Activated CD4-positive, alpha-beta memory T cell treated with anti-CD3 and anti-CD28 coated beads, Interleukin-2, amount 10 ng/mL, durations not matched to agents 7 days and 5 days (primary cell): Measurements from ENCODE around the gene SRCIN1. TPM values are rescaled to one million over a fixed set of nuclear protein-coding genes. Genes with fewer than 3 reads are reported as not detected.
"Not testable (repeated sequence)": the region's sequence is repeated elsewhere in the genome, so short reads cannot be mapped to it uniquely, and the experiment has no call there.

ENCODE experiments used
- CTCF ChIA-PET: fragments of 350-600 bp; sonication (Branson Sonifier 250); formaldehyde crosslinking; loops from one replicate; lab custom pipeline; 2021; ENCODE audit warnings: antibody characterized with exemption, inconsistent platforms; lab: Charles Lee
- POLR2A ChIA-PET: fragments of 350-600 bp; sonication (Branson Sonifier 250); formaldehyde crosslinking; loops from one replicate; lab custom pipeline; 2021; ENCODE audit warnings: antibody characterized with exemption; lab: Charles Lee
- DNase-seq: peaks from one replicate; pipeline ENCODE4 v3.0.0-alpha.2; 2020
- H3K27ac Mint-ChIP-seq: one replicate; pipeline ENCODE4 v1.8.0; 2021; ENCODE audit warnings: mild to moderate bottlenecking, mixed read lengths
- H3K27me3 Mint-ChIP-seq: one replicate; pipeline ENCODE4 v1.8.0; 2021; ENCODE audit warnings: mixed read lengths
- H3K36me3 Mint-ChIP-seq: one replicate; pipeline ENCODE4 v1.8.0; 2021; ENCODE audit warnings: low read depth, mixed read lengths
- H3K4me1 Mint-ChIP-seq: one replicate; pipeline ENCODE4 v1.8.0; 2021; ENCODE audit warnings: mixed read lengths
- H3K4me3 Mint-ChIP-seq: one replicate; pipeline ENCODE4 v1.8.0; 2021; ENCODE audit warnings: mild to moderate bottlenecking, mixed read lengths
- H3K9me3 Mint-ChIP-seq: one replicate; pipeline ENCODE4 v1.8.0; 2021; ENCODE audit warnings: mixed read lengths
- total RNA-seq, 2 experiments: library from RNA; stranded (reverse); gene quantifications; one replicate each; pipeline ENCODE4 v1.2.3, GENCODE V29; 2021

Gene SRCIN1
- total RNA-seq, 2 experiments from 2014 or later = 0.05 to 0.20 TPM

DNA sequence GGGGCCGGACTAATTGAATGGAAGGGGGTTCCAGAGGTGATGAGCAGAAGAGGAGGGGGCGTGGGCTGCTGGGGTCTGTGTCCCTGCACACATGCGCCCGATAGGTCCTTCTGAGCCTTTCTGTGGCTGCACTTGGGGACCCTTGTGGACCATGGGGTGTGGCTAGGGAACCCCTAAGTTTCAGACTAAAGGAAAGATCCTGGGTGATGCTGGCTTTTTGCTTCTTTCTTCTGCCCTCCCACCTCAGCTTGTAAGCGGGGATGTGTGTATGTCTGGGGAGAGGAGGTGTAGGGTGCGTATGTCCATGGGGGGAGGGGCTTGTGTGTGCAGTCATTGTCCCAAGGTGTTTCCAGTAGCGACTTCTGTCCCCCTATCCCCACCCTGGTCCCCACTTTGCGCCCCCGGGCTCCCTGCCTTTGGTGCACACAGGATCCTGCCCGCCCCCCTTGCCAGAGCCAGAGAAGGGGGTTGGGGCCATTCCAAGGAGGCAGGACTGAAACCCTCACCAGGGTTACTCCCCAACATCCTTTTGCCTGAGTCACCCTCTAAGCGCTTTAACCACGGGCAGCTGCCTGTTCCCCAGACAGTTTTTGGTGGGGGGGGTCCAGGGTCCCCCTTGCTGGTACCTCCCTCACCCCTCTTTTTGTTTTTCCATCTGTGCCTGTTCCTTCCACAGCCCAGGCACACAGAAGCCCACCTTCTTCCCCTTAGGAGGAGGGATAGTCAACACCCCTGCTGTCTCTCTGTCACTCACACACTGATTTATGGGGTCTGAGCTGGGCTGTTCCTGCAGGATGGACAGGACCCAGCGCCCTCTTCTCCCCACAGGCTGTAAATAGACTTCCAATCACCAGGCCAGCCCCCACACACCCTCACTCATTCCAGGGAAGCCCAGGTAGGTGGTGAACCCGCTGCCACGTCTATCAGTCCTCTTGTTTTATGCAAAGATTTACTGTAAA lies 94.3 kb downstream of the SRCIN1 start:
- Mint-ChIP-seq H3K9me3 (no peaks in the 10 kb centered on the region), H3K27me3 (peaks cover 39% of the 10 kb centered on the region), H3K4me1 (peaks cover 11% of the 10 kb centered on the region), H3K36me3 (no peaks in the 10 kb centered on the region), H3K4me3 (no peak overlapping the region), H3K27ac (no peak overlapping the region)
- POLR2A ChIA-PET = no interaction called here
- CTCF ChIA-PET = no interaction called here
- no peak for DNase-seq

DNA sequence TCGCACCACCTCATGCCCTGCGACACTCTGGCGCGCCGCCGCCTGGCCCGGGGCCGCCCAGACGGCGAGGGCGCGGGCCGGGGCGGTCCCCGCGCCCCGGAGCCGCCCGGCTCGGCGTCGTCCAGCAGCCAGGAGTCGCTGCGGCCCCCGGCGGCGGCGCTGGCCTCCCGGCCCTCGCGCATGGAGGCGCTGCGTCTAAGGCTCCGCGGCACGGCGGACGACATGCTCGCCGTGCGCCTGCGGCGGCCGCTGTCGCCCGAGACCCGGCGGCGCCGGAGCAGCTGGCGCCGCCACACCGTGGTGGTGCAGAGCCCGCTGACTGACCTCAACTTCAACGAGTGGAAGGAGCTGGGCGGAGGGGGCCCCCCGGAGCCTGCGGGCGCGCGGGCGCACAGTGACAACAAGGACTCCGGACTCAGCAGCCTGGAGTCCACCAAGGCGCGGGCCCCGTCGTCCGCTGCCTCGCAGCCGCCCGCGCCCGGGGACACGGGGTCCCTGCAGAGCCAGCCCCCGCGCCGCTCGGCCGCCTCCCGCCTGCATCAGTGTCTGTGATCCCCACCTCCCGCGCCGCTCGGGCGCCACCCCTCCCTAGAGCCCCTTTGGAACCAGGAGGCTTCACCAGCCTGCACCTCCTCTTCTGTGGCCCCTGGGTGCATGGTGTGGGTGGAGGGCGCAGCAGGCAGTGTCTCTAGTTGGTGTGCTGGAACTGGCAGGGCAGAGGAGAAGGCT lies 95.2 kb downstream of the SRCIN1 start:
- Mint-ChIP-seq H3K4me1 (peaks cover 11% of the 10 kb centered on the region), H3K9me3 (no peaks in the 10 kb centered on the region), H3K36me3 (no peaks in the 10 kb centered on the region), H3K4me3 (no peak overlapping the region), H3K27me3 (peaks cover 39% of the 10 kb centered on the region), H3K27ac (no peak overlapping the region)
- no peak for DNase-seq
- POLR2A ChIA-PET = interaction anchor here (1.3 kb wide), 1 partner anchor 157 kb away, joined by 3 read pairs; no protein-coding TSS in a partner anchor
- CTCF ChIA-PET = interaction anchor here (1.0 kb wide), 1 partner anchor 10 kb away, joined by 3 read pairs; no protein-coding TSS in a partner anchor

DNA sequence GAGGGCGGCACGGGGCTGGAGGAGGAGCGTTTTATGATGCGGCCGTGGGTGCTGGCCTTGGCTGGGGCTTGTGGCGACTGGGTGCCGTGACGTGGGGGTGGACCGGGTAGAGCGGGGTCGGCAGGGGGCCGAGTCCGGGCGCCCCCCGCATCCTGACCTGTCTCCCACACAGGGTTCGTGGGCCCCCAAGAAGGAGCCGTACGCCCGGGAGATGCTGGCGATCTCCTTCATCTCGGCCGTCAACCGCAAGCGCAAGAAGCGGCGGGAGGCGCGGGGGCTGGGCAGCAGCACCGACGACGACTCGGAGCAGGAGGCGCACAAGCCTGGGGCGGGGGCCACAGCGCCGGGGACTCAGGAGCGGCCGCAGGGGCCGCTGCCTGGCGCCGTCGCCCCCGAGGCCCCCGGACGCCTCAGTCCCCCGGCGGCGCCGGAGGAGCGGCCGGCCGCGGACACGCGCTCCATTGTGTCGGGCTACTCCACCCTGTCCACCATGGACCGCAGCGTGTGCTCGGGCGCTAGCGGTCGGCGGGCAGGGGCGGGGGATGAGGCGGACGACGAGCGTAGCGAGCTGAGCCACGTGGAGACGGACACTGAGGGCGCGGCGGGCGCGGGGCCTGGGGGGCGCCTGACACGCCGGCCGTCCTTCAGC lies 95.9 kb downstream of the SRCIN1 start:
- peaks cover 39% of the 10 kb centered on the region for H3K27me3 Mint-ChIP-seq
- peaks cover 11% of the 10 kb centered on the region for H3K4me1 Mint-ChIP-seq
- DNase-seq = no peak
- ChIA-PET CTCF (interaction anchor here (0.7 to 2.3 kb wide), 5 partner anchors 9 to 158 kb away, joined by 3 to 21 read pairs (median 4); no protein-coding TSS in a partner anchor), POLR2A (interaction anchor here (1.3 kb wide), 1 partner anchor 158 kb away, joined by 3 read pairs; no protein-coding TSS in a partner anchor)
- no peaks in the 10 kb centered on the region for H3K9me3 Mint-ChIP-seq
- H3K4me3 Mint-ChIP-seq = peak overlapping the region; percentile 55
- H3K36me3 Mint-ChIP-seq = no peaks in the 10 kb centered on the region
- no peak overlapping the region for H3K27ac Mint-ChIP-seq

DNA sequence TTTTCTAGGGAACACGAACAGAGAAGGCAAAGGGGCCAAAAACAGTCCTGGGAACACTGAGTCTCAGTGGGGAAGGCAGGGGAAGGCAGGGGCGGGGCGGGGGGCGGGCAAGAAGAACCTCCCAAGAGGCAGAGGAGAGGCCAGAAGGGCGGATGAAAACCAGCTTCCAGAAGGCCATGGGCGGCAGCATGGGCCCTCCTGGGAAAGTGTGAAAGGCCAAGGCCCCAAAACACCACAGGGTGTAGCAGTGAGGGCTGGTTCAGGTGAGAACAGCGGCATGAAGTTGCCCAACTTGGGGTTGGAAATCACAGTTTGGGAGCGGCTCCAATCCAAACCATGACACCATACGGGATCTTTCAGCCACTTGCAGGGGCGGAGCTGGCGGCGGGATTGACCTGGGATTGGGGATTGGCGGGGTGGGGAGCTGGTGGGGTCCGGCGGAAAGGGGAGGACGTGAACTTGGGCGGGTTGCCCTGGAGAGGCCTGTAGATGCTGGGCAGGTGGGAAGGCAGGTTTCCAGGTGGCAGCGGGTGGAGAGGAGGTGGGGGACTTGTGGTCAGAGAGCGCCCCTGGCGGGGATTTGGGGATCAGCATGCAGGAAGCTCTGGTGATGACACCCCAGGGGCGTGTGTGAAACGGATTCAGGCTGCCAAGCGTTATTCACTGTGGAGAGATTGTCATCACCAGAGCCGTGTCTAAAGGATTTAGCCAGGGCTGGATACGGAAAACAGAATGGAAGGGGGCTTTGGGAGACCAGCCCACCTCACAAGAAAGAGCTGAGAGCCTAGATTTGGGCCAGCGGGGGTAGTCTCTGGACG lies 96.6 kb downstream of the SRCIN1 start:
- Mint-ChIP-seq H3K27me3 (peaks cover 39% of the 10 kb centered on the region), H3K4me3 (peak overlapping the region; percentile 55), H3K4me1 (peaks cover 11% of the 10 kb centered on the region), H3K36me3 (no peaks in the 10 kb centered on the region), H3K9me3 (no peaks in the 10 kb centered on the region), H3K27ac (no peak overlapping the region)
- DNase-seq = peak; percentile 75
- POLR2A ChIA-PET = interaction anchor here (1.3 kb wide), 1 partner anchor 158 kb away, joined by 3 read pairs; no protein-coding TSS in a partner anchor
- CTCF ChIA-PET = interaction anchor here (0.7 to 2.3 kb wide), 6 partner anchors 10 to 158 kb away, joined by 3 to 21 read pairs (median 4); no protein-coding TSS in a partner anchor

DNA sequence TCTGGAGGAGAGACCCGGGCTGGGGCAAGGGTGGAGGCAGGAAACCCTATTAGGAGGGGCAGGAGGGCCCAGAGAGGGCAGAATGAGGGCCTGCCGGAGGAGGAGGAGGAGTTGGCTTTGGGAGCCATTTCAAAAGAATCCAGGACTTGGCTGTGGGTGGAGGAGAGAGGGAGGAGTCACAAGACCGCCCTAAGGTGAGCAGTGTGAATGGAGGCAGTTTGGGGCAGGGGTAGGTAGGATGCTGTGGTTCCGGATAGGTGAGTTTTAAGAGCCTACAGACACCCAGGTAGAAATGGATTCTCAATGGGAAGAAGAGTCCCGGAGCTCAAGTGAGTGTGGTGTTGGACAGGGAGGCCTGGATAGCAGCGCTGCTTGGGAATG lies 97.2 kb downstream of the SRCIN1 start:
- peaks cover 11% of the 10 kb centered on the region for H3K4me1 Mint-ChIP-seq
- ChIA-PET POLR2A (no interaction called here), CTCF (interaction anchor here (1.4 to 2.3 kb wide), 2 partner anchors 16 to 50 kb away, joined by 3 to 21 read pairs; no protein-coding TSS in a partner anchor)
- no peaks in the 10 kb centered on the region for H3K36me3 Mint-ChIP-seq
- no peaks in the 10 kb centered on the region for H3K9me3 Mint-ChIP-seq
- H3K4me3 Mint-ChIP-seq = no peak overlapping the region
- no peak overlapping the region for H3K27ac Mint-ChIP-seq
- peaks cover 39% of the 10 kb centered on the region for H3K27me3 Mint-ChIP-seq
- DNase-seq = no peak

DNA sequence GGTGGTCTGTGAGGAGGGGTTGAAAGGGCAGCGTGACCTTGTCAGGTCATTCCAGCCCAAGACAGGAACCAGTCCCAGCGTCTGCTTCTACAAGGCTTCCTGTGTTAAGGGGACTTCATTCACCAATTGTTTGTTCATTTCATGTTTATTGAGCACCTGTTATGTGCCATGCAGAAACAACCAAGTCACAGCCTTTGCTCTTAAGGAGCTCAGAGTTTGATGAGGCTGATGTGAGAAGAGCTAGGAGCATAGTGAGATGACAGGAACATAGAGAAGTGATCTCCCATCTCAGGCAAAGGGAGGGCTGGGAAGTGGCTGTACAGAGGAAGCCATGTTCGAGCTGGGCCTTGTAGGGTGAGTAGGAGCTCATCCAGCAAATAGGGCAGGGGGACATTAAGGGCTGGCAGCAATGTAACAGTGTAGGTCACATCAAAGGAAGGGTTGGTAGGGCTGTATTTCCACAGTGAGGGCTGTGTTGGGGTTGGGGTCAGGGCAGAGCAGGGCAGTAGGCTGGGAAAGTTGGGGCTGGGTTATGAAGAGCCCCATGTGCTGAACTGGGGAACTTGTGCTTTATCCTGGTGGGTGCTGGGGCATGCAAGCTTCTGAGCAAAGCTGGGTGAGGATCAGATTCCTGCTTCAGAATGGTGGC lies 97.7 kb downstream of the SRCIN1 start:
- DNase-seq = no peak
- POLR2A ChIA-PET = no interaction called here
- CTCF ChIA-PET = interaction anchor here (1.4 to 2.3 kb wide), 2 partner anchors 16 to 50 kb away, joined by 3 to 21 read pairs; no protein-coding TSS in a partner anchor
- Mint-ChIP-seq H3K27me3 (peaks cover 39% of the 10 kb centered on the region), H3K27ac (no peak overlapping the region), H3K36me3 (no peaks in the 10 kb centered on the region), H3K9me3 (no peaks in the 10 kb centered on the region), H3K4me3 (no peak overlapping the region), H3K4me1 (peaks cover 11% of the 10 kb centered on the region)

DNA sequence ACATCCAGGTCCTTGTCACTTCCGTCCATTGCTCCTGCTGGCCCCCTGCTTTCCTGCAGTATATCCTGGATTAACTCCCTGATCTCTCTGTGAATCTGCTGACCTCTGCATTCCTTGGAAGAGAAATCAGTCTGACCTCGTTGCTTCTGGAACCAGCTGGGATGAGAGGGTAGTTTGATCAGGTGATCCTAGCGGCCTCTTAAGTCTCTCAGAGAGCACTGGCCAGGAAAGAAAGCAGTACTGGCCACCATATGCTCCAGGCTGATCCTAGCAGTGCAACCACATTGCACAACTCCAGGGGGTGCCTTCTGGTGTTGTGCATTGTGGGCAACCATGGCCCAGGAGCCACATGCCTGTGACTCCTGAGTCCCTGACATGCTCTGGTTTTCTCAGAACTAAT lies 98.3 kb downstream of the SRCIN1 start:
- CTCF ChIA-PET = interaction anchor here (2.3 kb wide), 1 partner anchor 51 kb away, joined by 21 read pairs; no protein-coding TSS in a partner anchor
- no peak overlapping the region for H3K4me3 Mint-ChIP-seq

DNA sequence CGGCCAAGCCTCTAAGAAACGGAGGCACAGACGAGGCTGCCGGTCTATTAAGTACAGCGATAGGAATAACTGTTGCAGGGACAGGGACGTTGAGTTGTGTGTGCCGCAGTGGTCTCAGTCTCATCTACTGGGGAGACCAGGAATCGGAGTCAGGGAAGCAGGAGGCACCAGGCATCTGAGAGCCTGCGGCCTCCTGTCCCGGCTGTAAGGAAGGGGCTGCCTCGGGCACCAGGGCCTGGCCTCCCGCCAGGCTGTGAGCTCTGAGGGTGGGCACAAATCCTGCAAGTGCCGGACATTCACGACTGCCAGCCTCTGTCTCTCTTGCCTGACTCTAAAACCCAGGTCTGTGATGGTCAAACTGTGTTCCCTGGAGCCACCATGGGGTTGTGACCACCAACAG lies 101.5 kb downstream of the SRCIN1 start:
- no peak overlapping the region for H3K27ac Mint-ChIP-seq
- no peaks in the 10 kb centered on the region for H3K9me3 Mint-ChIP-seq
- ChIA-PET POLR2A (no interaction called here), CTCF (interaction anchor here (0.6 kb wide), 1 partner anchor 18 kb away, joined by 3 read pairs; no protein-coding TSS in a partner anchor)
- no peak overlapping the region for H3K4me3 Mint-ChIP-seq
- H3K4me1 Mint-ChIP-seq = peaks cover 3% of the 10 kb centered on the region
- no peak for DNase-seq
- H3K27me3 Mint-ChIP-seq = peaks cover 15% of the 10 kb centered on the region
- H3K36me3 Mint-ChIP-seq = no peaks in the 10 kb centered on the region

More for the DNA sequence above, 98.3 kb downstream of the SRCIN1 start:
- POLR2A ChIA-PET = no interaction called here
- H3K27ac Mint-ChIP-seq = no peak overlapping the region
- H3K9me3 Mint-ChIP-seq = no peaks in the 10 kb centered on the region
- DNase-seq = no peak
- no peaks in the 10 kb centered on the region for H3K36me3 Mint-ChIP-seq
- peaks cover 35% of the 10 kb centered on the region for H3K27me3 Mint-ChIP-seq
- peaks cover 11% of the 10 kb centered on the region for H3K4me1 Mint-ChIP-seq

DNA sequence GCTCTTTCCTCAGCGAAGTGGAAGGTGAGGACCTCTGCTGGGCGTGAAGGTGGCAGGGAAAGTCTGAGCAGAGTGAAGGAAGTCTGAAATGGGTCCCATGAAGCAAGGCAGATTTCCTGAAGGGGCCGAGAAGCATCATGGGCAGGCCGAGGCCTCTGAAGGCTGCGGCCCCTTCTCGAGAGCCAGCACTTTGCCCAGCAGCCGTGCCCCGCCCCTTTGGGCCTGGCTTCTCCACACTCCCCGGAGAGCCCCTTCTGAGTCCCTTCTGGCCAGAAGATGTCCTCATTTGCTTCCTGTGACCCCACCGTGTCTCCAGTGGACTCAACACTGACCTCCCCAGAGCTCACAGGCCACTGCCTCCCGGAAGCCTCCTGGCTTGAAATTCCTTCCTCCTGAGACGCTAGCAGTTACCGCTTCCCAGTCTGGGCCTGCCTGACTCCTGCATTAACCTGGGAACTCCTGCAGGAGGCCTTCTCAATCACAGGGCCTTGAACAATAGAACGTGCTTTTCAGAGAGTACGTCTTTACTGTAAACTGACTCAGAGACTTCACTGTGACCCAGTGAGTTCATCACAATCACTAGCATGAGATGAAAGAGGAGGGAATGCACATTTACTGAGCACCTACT lies 102.4 kb downstream of the SRCIN1 start:
- POLR2A ChIA-PET, H3K36me3 Mint-ChIP-seq: not testable (repeated sequence)
- CTCF ChIA-PET = interaction anchor here (0.6 kb wide), 1 partner anchor 17 kb away, joined by 3 read pairs; no protein-coding TSS in a partner anchor

DNA sequence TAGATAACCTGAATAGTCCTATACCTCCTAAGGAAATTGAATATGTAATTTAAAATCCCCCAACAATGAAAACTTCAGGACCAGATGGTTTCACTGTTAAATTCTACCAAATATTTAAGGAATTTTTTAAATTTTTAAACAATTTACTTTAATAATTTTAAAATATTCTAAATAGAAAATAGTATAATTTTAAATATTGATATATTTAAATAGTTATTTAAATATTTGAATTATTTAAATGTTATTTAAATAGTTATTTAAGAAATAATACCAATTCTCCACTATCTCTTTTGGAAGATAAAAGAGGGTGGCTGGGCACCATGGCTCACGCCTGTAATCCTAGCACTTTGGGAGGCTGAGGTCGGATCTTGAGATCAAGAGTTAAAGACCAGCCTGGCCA lies 104.0 kb downstream of the SRCIN1 start:
- H3K27me3 Mint-ChIP-seq, H3K27ac Mint-ChIP-seq, DNase-seq, H3K9me3 Mint-ChIP-seq, H3K4me1 Mint-ChIP-seq, H3K36me3 Mint-ChIP-seq, H3K4me3 Mint-ChIP-seq, POLR2A ChIA-PET, CTCF ChIA-PET: not testable (repeated sequence)

More for the DNA sequence above, 102.4 kb downstream of the SRCIN1 start:
- H3K9me3 Mint-ChIP-seq, H3K27me3 Mint-ChIP-seq, DNase-seq, H3K27ac Mint-ChIP-seq, H3K4me3 Mint-ChIP-seq, H3K4me1 Mint-ChIP-seq: not testable (repeated sequence)

DNA sequence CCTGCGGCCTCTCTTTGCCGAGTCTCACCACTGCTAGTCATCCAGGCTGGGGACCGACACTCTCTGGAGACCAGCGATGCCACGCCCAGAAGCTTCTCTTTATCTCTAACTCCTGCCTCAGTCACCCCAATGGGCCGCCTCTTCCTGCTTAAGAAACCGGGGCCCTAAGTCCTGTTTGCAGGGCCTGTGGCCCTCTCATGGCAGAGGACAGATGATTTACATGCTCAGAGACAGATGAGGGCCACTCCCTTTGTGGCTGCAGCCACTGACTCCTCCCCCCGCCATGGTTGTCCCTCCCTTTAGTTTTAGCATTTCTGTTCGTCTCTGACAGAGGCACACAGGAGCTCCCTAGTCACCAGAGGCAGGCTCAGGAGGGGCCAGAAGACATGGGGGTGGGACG lies 106.5 kb downstream of the SRCIN1 start:
- H3K4me1 Mint-ChIP-seq, CTCF ChIA-PET, H3K36me3 Mint-ChIP-seq: not testable (repeated sequence)

More for the DNA sequence above, 106.5 kb downstream of the SRCIN1 start:
- H3K27ac Mint-ChIP-seq, H3K27me3 Mint-ChIP-seq, DNase-seq, H3K9me3 Mint-ChIP-seq, H3K4me3 Mint-ChIP-seq, POLR2A ChIA-PET: not testable (repeated sequence)
